Right ventricle myocardium superior (tissue), 1 donor: ENCODE results near the gene HPN. TPM values are rescaled to one million over a fixed set of nuclear protein-coding genes. Genes with fewer than 3 reads are reported as not detected.
"Not testable (repeated sequence)": the region's sequence is repeated elsewhere in the genome, so short reads cannot be mapped to it uniquely, and the experiment has no call there.

Experiments used
- ATAC-seq: fragments of 200-7000 bp; cut with Tn5 transposase; one replicate; pipeline ENCODE4 v1.9.1; 2020; ENCODE audit warnings: mild to moderate bottlenecking; ENCODE audit not compliant: poor library complexity
- DNase-seq: peaks from one replicate; pipeline ENCODE4 v3.0.0-alpha.2; 2020
- intact Hi-C: fragments of 100-400 bp; cut with DNase I; formaldehyde crosslinking; loops from one replicate; pipeline ENCODE4 v1.11.2; 2022
- total RNA-seq: library from RNA; stranded (reverse); fragmentation: NEBNext Ultra II Directional; extraction: Animal tissue kit (Norgen Biotek cat#: 25700); gene quantifications from one replicate; pipeline ENCODE4 v1.2.1, GENCODE V29; 2021
- donor health status: DM: no; HTN: yes; CAD: no; lungs with severe emphysema.

Gene HPN
- total RNA-seq, 1 donor from 2014 or later: 5.6 TPM

DNA sequence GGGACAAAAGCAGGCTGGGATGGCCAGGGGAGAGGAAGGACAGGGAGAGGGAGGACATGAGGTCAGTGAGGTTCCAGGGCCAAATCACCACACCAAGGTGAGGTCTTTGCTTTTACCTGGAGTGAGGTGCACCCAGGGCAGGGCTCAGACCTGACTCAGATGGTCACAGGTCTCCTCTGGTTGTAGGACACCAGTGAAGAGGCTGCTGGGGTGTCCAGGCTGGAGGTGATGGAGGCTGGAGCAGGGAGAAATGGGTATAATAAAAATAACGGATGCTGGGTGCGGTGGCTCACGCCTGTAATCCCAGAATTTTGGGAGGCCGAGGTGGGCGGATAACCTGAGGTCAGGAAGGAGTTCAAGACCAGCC, 34.5 kb upstream of the HPN start:
- DNase-seq (peak; percentile 14), ATAC-seq (no peak)
- intact Hi-C loops: no loop called here

DNA sequence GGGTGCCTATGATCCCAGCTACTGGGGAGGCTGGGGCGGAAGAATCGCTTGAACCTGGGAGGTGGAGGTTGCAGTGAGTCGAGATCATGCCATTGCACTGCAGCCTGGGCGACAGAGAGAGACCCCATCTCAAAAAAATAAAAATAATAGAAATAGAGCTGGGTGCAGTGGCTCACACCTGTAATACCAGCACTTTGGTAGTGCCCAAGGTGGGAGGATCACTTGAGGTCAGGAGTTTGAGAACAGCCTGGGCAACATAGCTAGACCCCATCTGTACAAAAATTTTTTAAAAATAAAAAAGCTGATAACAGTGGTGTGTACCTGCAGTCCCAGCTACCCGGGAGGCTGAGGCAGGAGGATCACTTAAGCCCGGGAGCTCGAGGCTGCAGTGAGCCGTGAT, 34.1 kb upstream of the HPN start:
- intact Hi-C loops, ATAC-seq, DNase-seq: not testable (repeated sequence)

DNA sequence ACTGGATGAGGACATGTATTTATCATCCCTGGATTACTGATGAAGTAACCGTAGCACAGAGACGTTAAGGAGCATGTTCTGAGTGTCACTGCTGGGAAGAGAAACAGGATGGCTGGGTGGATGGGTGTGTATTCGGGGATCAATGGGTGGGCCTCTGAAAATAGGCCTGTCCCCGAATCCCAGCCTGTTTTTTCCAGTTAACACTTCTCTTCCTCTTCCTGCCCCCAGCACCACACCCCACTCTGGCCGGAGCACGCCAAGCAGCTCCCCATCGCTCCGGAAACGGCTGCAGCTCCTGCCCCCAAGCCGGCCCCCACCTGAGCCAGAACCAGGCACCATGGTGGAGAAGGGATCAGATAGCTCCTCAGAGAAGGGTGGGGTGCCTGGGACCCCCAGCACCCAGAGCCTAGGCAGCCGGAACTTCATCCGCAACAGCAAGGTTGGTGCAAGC, 32.6 kb upstream of the HPN start:
- intact Hi-C loops: no loop called here
- ATAC-seq (no peak), DNase-seq (no peak)

DNA sequence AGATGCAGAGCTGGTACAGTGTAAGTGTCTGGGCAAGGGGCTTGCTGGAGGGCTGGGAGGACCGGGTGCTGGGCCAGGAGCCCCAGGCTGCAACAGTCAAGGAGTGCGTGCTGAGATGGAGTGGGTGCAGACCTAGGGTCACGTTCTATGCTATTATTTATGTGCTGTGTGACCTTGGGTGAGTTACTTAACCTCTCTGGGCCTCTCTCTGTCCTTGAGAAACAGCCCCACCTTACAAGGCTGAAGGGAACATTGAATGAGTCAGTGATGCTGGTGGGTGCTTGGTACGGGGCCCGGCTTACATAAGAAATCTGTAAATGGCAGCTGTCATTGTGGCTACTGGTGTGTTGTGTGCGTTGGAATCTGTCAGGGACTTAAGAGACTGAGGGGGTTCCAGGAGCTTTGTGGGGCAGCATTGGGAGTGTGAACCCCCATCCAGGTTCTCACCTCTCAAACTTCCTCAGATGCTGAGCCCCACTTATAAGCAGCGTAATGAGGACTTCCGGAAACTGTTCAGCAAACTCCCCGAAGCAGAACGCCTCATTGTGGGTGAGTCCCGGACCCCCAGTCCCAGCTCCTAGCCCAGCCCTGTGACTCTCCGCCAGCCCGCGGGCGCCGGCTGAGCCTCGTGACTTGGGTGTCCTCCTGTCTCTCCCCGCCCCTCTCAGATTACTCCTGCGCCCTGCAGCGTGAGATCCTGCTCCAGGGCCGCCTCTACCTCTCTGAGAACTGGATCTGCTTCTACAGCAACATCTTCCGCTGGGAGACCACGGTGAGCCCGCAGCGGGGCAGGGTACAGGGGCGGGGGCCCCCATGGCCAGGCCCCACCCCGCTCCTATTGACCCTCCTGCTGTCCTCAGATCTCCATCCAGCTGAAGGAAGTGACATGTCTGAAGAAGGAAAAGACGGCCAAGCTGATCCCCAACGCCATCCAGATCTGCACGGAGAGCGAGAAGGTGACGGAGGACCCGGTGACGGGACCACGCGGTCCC, 31.8 kb upstream of the HPN start:
- ATAC-seq (no peak), DNase-seq (no peak)
- intact Hi-C loops: no loop called here

DNA sequence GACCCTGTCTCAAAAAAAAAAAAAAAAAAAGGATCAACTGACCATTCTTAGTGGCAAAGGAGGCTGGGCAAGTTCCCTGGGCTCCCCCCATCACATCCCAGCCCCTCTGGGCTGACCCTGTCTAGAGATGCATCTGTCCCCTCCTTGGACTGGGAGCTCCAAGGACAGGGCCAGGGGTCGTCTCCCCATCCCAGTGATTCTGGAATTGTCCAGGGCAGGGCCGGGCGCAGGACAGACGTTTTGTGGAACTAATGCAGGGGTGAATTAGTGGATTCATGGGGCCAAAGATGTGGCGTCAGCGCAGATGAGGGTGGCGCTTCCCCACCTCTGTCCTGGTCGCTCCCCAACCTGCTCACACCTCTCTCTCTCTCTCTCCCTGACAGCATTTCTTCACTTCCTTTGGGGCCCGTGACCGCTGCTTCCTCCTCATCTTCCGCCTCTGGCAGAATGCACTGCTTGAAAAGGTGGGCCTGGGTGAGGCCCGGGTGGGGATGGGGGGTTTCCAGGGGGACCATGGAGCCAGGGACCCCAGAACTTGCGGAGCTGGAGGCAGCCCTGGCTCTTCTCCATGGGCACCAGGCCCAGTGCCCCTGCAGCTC, 30.3 kb upstream of the HPN start:
- ATAC-seq (no peak), DNase-seq (no peak)
- intact Hi-C loops: no loop called here

DNA sequence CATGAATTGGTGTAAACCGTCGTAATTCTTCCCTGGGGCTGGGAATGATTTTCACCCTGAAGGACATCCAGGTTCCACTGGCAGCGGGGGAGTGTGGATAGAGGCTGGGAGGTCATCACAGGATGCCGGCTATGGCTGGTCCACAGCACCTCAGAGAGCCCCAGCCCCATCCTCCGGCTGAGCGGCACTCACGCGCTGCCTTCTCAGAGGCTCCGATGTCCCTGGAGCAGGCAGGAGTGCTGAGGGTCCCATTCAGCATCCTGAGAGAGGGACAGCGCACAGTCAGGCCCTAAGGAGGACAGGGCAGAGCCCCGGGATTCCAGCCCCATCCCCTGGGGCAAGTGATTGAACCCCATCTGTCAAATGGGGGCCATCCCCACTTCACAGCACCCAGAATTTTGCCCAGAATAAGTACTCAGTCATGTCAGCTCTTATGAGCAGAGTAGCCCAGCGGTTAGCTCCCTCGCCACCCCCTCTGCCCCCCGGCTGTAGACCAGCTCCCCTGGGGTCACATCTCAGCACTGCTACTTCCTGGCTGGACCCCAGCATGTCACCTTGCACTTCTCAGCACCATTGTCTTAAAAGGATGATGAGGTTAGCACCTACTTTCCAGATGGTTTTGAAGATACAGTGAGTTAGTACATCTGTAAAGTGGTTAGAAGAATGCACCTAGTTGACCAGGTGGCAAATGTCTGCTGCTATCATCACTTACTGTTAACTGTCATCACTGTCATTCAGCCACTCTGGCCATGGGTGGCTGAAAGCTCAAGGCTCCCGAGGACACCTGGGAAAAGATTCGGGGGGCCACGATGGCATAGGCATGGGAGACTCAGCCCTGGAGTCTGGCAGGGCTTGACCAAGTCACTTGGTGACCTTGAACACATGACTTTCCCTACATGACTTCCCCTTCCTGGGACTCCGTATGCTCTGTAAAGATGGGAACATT, 29.5 kb upstream of the HPN start:
- intact Hi-C loops: loop anchor here (2.0 kb wide), 1 partner anchor 39 kb away; no protein-coding TSS in a partner anchor
- DNase-seq: no peak
- no peak for ATAC-seq

DNA sequence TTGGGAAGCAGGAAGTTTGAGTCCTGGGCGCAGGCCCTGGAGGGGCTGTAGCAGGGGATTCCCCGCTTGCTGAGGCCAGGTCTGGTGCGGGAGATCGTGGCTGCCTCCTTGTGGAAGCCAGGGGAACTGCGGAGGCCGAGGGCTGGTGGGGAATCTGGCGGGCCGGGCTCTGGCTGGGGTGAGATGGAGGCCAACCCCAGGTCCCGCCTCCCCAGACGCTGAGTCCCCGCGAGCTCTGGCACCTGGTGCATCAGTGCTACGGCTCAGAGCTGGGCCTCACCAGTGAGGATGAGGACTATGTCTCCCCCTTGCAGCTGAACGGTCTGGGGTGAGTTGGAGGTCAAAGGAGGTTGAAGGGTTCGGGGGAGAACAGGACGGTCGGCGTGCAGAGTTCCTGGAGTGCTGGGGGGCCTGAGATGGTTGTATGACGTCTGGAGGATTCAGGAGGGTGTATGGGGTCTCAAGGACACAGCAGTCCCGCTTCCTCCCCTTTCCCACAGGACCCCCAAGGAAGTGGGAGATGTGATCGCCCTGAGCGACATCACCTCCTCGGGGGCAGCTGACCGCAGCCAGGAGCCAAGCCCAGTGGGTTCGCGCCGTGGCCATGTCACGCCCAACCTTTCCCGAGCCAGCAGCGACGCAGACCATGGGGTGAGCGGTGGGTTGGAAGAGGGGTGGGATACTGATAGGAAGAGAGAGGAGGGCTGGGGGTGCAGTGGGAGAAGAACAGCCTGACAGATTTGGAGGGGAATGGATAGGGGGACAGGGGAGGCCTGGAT, 28.3 kb upstream of the HPN start:
- peak; percentile 79 for ATAC-seq
- intact Hi-C loops: loop anchor here (2.0 kb wide), 1 partner anchor 40 kb away; no protein-coding TSS in a partner anchor
- DNase-seq: peak; percentile 88

- intact Hi-C loops: loop anchor here (2.0 kb wide), 1 partner anchor 41 kb away; no protein-coding TSS in a partner anchor
- ATAC-seq: no peak
- no peak for DNase-seq
Observed at GRCh38 chr19:35013820-35014754, 27.4 kb upstream of the HPN start.

- ATAC-seq, DNase-seq, intact Hi-C loops: not testable (repeated sequence)
Observed at GRCh38 chr19:35014774-35015173, 26.7 kb upstream of the HPN start.

DNA sequence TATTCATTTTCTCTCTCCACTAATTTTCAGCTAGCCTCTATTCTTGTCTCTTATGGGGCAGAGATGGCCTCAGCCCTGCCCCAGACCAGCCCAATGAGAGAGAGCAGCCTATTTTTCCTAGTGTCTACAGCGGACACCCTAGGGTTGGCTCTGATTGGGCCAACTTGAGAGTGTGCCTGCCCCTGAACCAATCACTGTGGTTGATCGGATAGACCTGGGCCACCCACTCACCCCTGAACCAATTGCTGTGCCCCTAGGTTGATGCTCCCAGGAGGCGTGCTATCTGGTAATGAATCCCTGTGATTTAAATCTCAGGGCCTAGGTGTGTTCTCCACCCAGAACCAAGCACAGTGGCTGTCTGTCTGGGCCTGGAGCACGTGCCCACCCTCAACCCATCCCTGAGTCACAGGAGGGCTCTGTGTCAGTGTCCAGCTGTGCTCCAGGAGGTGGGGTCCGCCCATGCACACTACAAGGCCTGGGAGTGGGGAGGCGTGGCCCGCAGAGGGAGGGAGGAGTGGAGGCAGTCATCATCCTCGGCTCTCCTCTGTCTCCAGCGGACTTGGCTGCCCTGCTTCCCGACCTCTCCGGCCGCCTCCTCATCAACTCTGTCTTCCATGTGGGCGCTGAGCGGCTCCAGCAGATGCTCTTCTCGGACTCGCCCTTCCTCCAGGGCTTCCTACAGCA, 26.1 kb upstream of the HPN start:
- intact Hi-C loops: no loop called here
- DNase-seq (no peak), ATAC-seq (no peak)

- intact Hi-C loops: no loop called here
- DNase-seq: no peak
- no peak for ATAC-seq
Observed at GRCh38 chr19:35015954-35016351, 25.6 kb upstream of the HPN start.

DNA sequence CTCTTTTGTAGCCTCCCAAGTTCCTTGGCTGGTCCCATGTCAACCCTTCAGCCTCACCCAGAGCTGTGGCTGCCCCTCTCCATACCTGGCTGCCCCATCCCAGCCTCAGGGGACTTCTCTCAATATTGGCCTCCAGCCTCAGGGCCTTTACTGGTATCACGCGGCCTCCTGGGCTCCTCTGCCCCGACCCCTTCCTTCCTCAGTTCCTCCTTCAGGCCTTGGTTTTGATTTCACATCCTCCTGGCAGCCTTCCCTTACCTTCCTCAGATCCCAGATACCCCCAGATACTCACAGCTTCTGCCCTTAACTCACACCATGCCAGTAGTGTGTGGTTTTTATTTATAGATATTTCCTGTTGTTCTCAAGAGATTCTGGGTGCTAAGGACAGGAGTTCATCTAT, 24.0 kb upstream of the HPN start:
- intact Hi-C loops: no loop called here
- no peak for ATAC-seq
- DNase-seq: peak; percentile 30

DNA sequence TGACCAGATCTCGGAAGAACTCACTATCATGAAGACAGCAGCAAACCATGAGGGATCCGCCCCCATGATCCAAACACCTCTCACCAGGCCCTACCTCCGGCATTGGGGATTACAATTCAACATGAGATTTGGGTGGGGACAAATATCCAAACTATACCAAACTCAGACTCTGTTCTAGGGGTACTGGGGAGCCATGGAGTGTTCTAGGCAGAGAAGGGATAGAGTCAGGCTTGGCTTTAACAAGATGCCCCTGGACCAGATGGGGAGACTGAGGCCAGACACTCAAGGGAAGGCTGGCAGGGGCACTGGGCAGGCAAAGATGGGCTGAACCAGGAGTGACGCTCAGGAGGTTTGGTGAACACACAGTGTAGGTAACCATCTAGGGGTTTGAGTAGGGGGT, 23.1 kb upstream of the HPN start:
- DNase-seq: no peak
- no peak for ATAC-seq
- intact Hi-C loops: no loop called here

DNA sequence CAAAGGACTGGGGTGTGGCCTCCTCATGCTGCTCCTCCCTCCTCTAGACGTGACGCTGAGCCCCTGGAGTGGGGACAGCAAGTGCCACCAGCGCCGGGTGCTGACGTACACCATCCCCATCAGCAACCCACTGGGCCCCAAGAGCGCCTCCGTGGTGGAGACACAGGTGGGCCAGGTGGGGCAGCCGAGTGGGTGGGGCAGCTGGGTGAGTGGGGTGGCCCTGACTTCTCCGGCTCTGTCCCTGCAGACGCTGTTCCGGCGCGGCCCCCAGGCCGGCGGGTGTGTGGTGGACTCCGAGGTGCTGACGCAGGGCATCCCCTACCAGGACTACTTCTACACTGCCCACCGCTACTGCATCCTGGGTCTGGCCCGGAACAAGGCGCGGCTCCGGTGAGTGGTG, 22.4 kb upstream of the HPN start:
- peak; percentile 37 for DNase-seq
- no peak for ATAC-seq
- intact Hi-C loops: no loop called here

- ATAC-seq (no peak), DNase-seq (peak; percentile 33)
- intact Hi-C loops: no loop called here
Observed at GRCh38 chr19:35021016-35021415, 20.5 kb upstream of the HPN start.

GRCh38 chr19:35021596-35021995, 19.9 kb upstream of the HPN start:
- DNase-seq (peak; percentile 37), ATAC-seq (no peak)
- intact Hi-C loops: no loop called here

GRCh38 chr19:35022460-35022859, 19.1 kb upstream of the HPN start:
- ATAC-seq (no peak), DNase-seq (no peak)
- intact Hi-C loops: no loop called here
